ENCODE data around the gene CDH13. TPM values are rescaled to one million over a fixed set of nuclear protein-coding genes. Genes with fewer than 3 reads are reported as not detected.
A peak's percentile ranks its signal among the peaks of the same experiment; 100 is the strongest.

CDH13 gene
- total and polyA plus RNA-seq, 9 of the 15 experiments (the other 6 are each of a cell fraction or from before 2014, with no cell fraction given): 0.03 TPM; not detected in 8

DNA sequence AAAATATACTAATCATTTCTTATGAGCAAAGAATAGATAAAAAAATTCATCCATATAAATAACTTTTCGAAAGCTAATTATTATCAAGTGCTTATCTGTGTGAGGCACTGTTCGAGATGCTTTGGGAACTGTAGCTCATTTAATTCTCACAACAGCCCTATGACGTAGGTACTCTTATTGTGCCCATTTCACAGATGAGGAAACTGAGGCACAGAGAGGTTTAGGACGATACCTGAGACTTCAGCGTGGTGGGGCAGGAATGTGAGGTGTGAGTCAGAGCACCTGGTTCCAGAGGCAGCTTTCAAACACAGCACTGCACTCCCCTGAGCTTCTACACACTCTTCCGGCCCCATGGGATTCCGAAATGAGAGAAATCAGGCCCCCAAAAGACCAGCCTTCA, 995.2 kb downstream of the CDH13 start (continued):
- TF ChIP-seq, protein P1, sequence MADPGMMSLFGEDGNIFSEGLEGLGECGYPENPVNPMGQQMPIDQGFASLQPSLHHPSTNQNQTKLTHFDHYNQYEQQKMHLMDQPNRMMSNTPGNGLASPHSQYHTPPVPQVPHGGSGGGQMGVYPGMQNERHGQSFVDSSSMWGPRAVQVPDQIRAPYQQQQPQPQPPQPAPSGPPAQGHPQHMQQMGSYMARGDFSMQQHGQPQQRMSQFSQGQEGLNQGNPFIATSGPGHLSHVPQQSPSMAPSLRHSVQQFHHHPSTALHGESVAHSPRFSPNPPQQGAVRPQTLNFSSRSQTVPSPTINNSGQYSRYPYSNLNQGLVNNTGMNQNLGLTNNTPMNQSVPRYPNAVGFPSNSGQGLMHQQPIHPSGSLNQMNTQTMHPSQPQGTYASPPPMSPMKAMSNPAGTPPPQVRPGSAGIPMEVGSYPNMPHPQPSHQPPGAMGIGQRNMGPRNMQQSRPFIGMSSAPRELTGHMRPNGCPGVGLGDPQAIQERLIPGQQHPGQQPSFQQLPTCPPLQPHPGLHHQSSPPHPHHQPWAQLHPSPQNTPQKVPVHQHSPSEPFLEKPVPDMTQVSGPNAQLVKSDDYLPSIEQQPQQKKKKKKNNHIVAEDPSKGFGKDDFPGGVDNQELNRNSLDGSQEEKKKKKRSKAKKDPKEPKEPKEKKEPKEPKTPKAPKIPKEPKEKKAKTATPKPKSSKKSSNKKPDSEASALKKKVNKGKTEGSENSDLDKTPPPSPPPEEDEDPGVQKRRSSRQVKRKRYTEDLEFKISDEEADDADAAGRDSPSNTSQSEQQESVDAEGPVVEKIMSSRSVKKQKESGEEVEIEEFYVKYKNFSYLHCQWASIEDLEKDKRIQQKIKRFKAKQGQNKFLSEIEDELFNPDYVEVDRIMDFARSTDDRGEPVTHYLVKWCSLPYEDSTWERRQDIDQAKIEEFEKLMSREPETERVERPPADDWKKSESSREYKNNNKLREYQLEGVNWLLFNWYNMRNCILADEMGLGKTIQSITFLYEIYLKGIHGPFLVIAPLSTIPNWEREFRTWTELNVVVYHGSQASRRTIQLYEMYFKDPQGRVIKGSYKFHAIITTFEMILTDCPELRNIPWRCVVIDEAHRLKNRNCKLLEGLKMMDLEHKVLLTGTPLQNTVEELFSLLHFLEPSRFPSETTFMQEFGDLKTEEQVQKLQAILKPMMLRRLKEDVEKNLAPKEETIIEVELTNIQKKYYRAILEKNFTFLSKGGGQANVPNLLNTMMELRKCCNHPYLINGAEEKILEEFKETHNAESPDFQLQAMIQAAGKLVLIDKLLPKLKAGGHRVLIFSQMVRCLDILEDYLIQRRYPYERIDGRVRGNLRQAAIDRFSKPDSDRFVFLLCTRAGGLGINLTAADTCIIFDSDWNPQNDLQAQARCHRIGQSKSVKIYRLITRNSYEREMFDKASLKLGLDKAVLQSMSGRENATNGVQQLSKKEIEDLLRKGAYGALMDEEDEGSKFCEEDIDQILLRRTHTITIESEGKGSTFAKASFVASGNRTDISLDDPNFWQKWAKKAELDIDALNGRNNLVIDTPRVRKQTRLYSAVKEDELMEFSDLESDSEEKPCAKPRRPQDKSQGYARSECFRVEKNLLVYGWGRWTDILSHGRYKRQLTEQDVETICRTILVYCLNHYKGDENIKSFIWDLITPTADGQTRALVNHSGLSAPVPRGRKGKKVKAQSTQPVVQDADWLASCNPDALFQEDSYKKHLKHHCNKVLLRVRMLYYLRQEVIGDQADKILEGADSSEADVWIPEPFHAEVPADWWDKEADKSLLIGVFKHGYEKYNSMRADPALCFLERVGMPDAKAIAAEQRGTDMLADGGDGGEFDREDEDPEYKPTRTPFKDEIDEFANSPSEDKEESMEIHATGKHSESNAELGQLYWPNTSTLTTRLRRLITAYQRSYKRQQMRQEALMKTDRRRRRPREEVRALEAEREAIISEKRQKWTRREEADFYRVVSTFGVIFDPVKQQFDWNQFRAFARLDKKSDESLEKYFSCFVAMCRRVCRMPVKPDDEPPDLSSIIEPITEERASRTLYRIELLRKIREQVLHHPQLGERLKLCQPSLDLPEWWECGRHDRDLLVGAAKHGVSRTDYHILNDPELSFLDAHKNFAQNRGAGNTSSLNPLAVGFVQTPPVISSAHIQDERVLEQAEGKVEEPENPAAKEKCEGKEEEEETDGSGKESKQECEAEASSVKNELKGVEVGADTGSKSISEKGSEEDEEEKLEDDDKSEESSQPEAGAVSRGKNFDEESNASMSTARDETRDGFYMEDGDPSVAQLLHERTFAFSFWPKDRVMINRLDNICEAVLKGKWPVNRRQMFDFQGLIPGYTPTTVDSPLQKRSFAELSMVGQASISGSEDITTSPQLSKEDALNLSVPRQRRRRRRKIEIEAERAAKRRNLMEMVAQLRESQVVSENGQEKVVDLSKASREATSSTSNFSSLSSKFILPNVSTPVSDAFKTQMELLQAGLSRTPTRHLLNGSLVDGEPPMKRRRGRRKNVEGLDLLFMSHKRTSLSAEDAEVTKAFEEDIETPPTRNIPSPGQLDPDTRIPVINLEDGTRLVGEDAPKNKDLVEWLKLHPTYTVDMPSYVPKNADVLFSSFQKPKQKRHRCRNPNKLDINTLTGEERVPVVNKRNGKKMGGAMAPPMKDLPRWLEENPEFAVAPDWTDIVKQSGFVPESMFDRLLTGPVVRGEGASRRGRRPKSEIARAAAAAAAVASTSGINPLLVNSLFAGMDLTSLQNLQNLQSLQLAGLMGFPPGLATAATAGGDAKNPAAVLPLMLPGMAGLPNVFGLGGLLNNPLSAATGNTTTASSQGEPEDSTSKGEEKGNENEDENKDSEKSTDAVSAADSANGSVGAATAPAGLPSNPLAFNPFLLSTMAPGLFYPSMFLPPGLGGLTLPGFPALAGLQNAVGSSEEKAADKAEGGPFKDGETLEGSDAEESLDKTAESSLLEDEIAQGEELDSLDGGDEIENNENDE (IDR thresholded peaks at IDR 0.05; ENCODE audit: low read depth, low read length): no peak
- no peak for TF ChIP-seq HMG20A (CRISPR knock-in tag; conservative IDR thresholded peaks at IDR 0.05)
- TF ChIP-seq SIN3A (IDR thresholded peaks at IDR 0.05; ENCODE audit: borderline replicate concordance in 2 of 2, control insufficient read depth in 1 of 2, low read depth in 2 of 2, low read length in 2 of 2): no peak
- no peak for TF ChIP-seq BRD9 (IDR thresholded peaks at IDR 0.05; ENCODE audit: low read depth, partially characterized antibody)
- no peak for TF ChIP-seq CREM (IDR thresholded peaks at IDR 0.05; ENCODE audit: low read depth)
- TF ChIP-seq ATF1 (CRISPR knock-in tag; IDR thresholded peaks at IDR 0.05): no peak
- TF ChIP-seq ATF1 (tag; IDR thresholded peaks at IDR 0.05): 0 out of 2 replicates have a peak, but pooled peaks have one; percentile 11
- no peak for TF ChIP-seq HDAC6 (IDR thresholded peaks at IDR 0.05; ENCODE audit: low read depth, low read length)
- no peak for TF ChIP-seq MXI1 (IDR thresholded peaks at IDR 0.05; ENCODE audit: low read depth, low read length)
- 0 out of 4 replicates have a peak, but pooled peaks of 1 of the 2 experiments have one; percentile 9 for TF ChIP-seq RCOR1 (IDR thresholded peaks at IDR 0.05; ENCODE audit: borderline replicate concordance in 1 of 2, low read depth in 2 of 2, low read length in 2 of 2)
- TF ChIP-seq, protein P2, sequence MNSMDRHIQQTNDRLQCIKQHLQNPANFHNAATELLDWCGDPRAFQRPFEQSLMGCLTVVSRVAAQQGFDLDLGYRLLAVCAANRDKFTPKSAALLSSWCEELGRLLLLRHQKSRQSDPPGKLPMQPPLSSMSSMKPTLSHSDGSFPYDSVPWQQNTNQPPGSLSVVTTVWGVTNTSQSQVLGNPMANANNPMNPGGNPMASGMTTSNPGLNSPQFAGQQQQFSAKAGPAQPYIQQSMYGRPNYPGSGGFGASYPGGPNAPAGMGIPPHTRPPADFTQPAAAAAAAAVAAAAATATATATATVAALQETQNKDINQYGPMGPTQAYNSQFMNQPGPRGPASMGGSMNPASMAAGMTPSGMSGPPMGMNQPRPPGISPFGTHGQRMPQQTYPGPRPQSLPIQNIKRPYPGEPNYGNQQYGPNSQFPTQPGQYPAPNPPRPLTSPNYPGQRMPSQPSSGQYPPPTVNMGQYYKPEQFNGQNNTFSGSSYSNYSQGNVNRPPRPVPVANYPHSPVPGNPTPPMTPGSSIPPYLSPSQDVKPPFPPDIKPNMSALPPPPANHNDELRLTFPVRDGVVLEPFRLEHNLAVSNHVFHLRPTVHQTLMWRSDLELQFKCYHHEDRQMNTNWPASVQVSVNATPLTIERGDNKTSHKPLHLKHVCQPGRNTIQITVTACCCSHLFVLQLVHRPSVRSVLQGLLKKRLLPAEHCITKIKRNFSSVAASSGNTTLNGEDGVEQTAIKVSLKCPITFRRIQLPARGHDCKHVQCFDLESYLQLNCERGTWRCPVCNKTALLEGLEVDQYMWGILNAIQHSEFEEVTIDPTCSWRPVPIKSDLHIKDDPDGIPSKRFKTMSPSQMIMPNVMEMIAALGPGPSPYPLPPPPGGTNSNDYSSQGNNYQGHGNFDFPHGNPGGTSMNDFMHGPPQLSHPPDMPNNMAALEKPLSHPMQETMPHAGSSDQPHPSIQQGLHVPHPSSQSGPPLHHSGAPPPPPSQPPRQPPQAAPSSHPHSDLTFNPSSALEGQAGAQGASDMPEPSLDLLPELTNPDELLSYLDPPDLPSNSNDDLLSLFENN (IDR thresholded peaks at IDR 0.05; ENCODE audit: low read depth in 2 of 2, low read length in 2 of 2): no peak
- peak; percentile 94 for TF ChIP-seq RBM25 (IDR thresholded peaks at IDR 0.05; ENCODE audit: low read depth, low read length, severe bottlenecking)
- no peak for TF ChIP-seq MAFF (IDR thresholded peaks at IDR 0.05; ENCODE audit: low read length)
- no peak for TF ChIP-seq MED1 (CRISPR knock-in tag; IDR thresholded peaks at IDR 0.05; ENCODE audit: borderline replicate concordance)
- TF ChIP-seq KDM2B (CRISPR knock-in tag; IDR thresholded peaks at IDR 0.05): no peak

All from K562 (cell line).